ENCODE measurements around the gene ARL16. TPM values are rescaled to one million over a fixed set of nuclear protein-coding genes. Genes with fewer than 3 reads are reported as not detected.
A peak's percentile ranks its signal among the peaks of the same experiment; 100 is the strongest.

Gene ARL16
- total RNA-seq, 1 experiment from 2014 or later = 46.7 TPM

GRCh38 chr17:81666342-81667191 is 17.0 kb downstream of the ARL16 start, which contains the start of the genes CCDC137 and OXLD1 (continued):
- no peak for TF ChIP-seq AFF4 (CRISPR knock-in tag; IDR thresholded peaks at IDR 0.05; ENCODE audit: borderline replicate concordance)
- TF ChIP-seq CREM (CRISPR knock-in tag; IDR thresholded peaks at IDR 0.05) = no peak; the same call in 1 of the 2 replicates
- peak; percentile 66; the same call in 1 of the 2 replicates for TF ChIP-seq HMGXB4 (CRISPR knock-in tag; IDR thresholded peaks at IDR 0.05)
- no peak for TF ChIP-seq RORB (CRISPR knock-in tag; IDR thresholded peaks at IDR 0.05)
- TF ChIP-seq ZBTB21 (CRISPR knock-in tag; IDR thresholded peaks at IDR 0.05; ENCODE audit: borderline replicate concordance) = no peak; the same call in 1 of the 2 replicates
- TF ChIP-seq ZNF425 (CRISPR knock-in tag; conservative IDR thresholded peaks at IDR 0.05) = no peak
- TF ChIP-seq ZNF138 (CRISPR knock-in tag; conservative IDR thresholded peaks at IDR 0.05) = no peak
- TF ChIP-seq SP1 (CRISPR knock-in tag; conservative IDR thresholded peaks at IDR 0.05) = peak; percentile 87; the same call in 1 of the 2 replicates
- TF ChIP-seq GABPB1 (CRISPR knock-in tag; IDR thresholded peaks at IDR 0.05) = peak; percentile 91
- peak; percentile 54 for TF ChIP-seq USF2 (CRISPR knock-in tag; IDR thresholded peaks at IDR 0.05)
- TF ChIP-seq ZNF263 (CRISPR knock-in tag; IDR thresholded peaks at IDR 0.05; ENCODE audit: low read depth) = no peak
- TF ChIP-seq GTF2I (CRISPR knock-in tag; conservative IDR thresholded peaks at IDR 0.05) = no peak
- no peak for TF ChIP-seq NR3C1 (CRISPR knock-in tag; conservative IDR thresholded peaks at IDR 0.05; ENCODE audit: low read depth)
- TF ChIP-seq E2F4 (CRISPR knock-in tag; IDR thresholded peaks at IDR 0.05; ENCODE audit: borderline replicate concordance, low read depth) = peak; percentile 82
- TF ChIP-seq KAT7 (CRISPR knock-in tag; IDR thresholded peaks at IDR 0.05; ENCODE audit: borderline replicate concordance) = peak; percentile 80; the same call in 1 of the 2 replicates

GRCh38 chr17:81666092-81666341 is 17.6 kb downstream of the ARL16 start:
- TF ChIP-seq SP1 (CRISPR knock-in tag; conservative IDR thresholded peaks at IDR 0.05) (no peak), KAT7 (CRISPR knock-in tag; IDR thresholded peaks at IDR 0.05; ENCODE audit: borderline replicate concordance) (0 out of 2 replicates have a peak, but pooled peaks have one; percentile 9)
- no peak for DNase-seq (ENCODE audit: low spot score)
- Mint-ChIP-seq H3K36me3 (peaks cover 30% of the 10 kb centered on the region), H3K4me3 (peak overlapping the region; percentile 96), H3K27me3 (ENCODE audit: low read depth) (no peaks in the 10 kb centered on the region), H3K9me3 (no peaks in the 10 kb centered on the region), H3K4me1 (peaks cover 21% of the 10 kb centered on the region), H3K27ac (peak overlapping the region; percentile 96)
- peak; percentile 30; the same call in 1 of the 2 replicates for ATAC-seq
- ChIA-PET POLR2A (interaction anchor here (0.7 to 1.0 kb wide), 3 partner anchors 18 to 145 kb away, joined by 3 to 6 read pairs (median 4); partner anchors contain the start of genes ARL16 and HGS), CTCF (interaction anchor here (1.0 to 1.3 kb wide), 2 partner anchors 10 to 28 kb away, joined by 3 to 5 read pairs; no protein-coding TSS in a partner anchor)
